Measurements from ENCODE around the gene SERINC5.

The SERINC5 gene

GRCh38 chr5:80223561-80223960 lies 32.3 kb downstream of the SERINC5 start:
- DNase-seq (ENCODE audit: low read depth): no peak
- H3K4me3 ChIP-seq (ENCODE audit: low read depth, low read length): no peak overlapping the region
- TF ChIP-seq CTCF (IDR thresholded peaks at IDR 0.05; ENCODE audit: low read depth, low read length, missing control alignments): no peak
- in situ Hi-C loops (cut with HindIII; ENCODE audit: low sequenced_read_pairs): no loop called here

GRCh38 chr5:80220245-80220897 lies 35.5 kb downstream of the SERINC5 start:
- no peak overlapping the region for H3K4me3 ChIP-seq (ENCODE audit: low read depth, low read length)
- no peak for DNase-seq (ENCODE audit: low read depth)
- TF ChIP-seq CTCF (IDR thresholded peaks at IDR 0.05; ENCODE audit: low read depth, low read length, missing control alignments): no peak
- in situ Hi-C loops (cut with HindIII; ENCODE audit: low sequenced_read_pairs): no loop called here

DNA sequence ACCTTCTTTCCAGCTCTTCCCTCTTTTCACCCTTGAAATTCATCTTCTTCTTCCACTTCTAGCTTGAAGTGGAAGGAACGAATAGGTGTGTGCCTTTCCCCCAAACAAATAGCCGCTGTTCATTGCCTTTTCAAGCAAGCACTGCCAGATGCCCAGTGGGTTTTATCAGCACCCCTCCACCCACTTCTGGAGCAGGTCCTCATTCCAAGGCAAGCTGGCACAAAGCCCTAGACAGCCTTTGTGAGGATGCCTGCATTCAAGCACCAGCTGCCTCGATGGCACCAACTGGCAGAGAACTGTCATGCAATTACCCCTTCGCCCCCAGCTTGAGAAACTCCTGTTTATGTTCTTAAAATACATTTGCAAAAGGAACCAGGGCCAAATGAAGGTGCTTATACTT lies 36.5 kb downstream of the SERINC5 start:
- no peak for DNase-seq (ENCODE audit: low read depth)
- in situ Hi-C loops (cut with HindIII; ENCODE audit: low sequenced_read_pairs): no loop called here
- no peak for TF ChIP-seq CTCF (IDR thresholded peaks at IDR 0.05; ENCODE audit: low read depth, low read length, missing control alignments)
- H3K4me3 ChIP-seq (ENCODE audit: low read depth, low read length): no peak overlapping the region

GRCh38 chr5:80217667-80218066 lies 38.2 kb downstream of the SERINC5 start:
- no peak for TF ChIP-seq CTCF (IDR thresholded peaks at IDR 0.05; ENCODE audit: low read depth, low read length, missing control alignments)
- no peak for DNase-seq (ENCODE audit: low read depth)
- in situ Hi-C loops (cut with HindIII; ENCODE audit: low sequenced_read_pairs): no loop called here
- no peak overlapping the region for H3K4me3 ChIP-seq (ENCODE audit: low read depth, low read length)

GRCh38 chr5:80216753-80217596 lies 38.9 kb downstream of the SERINC5 start:
- DNase-seq (ENCODE audit: low read depth): no peak
- TF ChIP-seq CTCF (IDR thresholded peaks at IDR 0.05; ENCODE audit: low read depth, low read length, missing control alignments): no peak
- H3K4me3 ChIP-seq (ENCODE audit: low read depth, low read length): no peak overlapping the region
- in situ Hi-C loops (cut with HindIII; ENCODE audit: low sequenced_read_pairs): no loop called here

GRCh38 chr5:80216096-80216495 lies 39.8 kb downstream of the SERINC5 start:
- in situ Hi-C loops (cut with HindIII; ENCODE audit: low sequenced_read_pairs): no loop called here

More at GRCh38 chr5:80216096-80216495, 39.8 kb downstream of the SERINC5 start:
- no peak for DNase-seq (ENCODE audit: low read depth)
- no peak overlapping the region for H3K4me3 ChIP-seq (ENCODE audit: low read depth, low read length)
- TF ChIP-seq CTCF (IDR thresholded peaks at IDR 0.05; ENCODE audit: low read depth, low read length, missing control alignments): no peak

Measured in astrocyte of the cerebellum (primary cell).